A172 (cell line): ENCODE measurements around the gene CHP2. TPM values are rescaled to one million over a fixed set of nuclear protein-coding genes. Genes with fewer than 3 reads are reported as not detected.

Experiments
- total RNA-seq: library from RNA; depleted of rRNA; stranded (reverse); fragments of >200 nt; shearing (Covaris generic); gene quantifications from 2 replicates; pipeline ENCODE4 v1.2.3, GENCODE V29; 2014; rRNA removed

The CHP2 gene
- total RNA-seq, 1 experiment from 2014 or later: not detected

Other genes starting within 250 kb of the CHP2 start
- gene GGA2, start 244.5 kb upstream of the CHP2 start, total RNA-seq: 19.9 and 37.4 TPM in 2 replicates
- 30.8 and 33.1 TPM in 2 replicates for gene EARS2, start 197.7 kb upstream of the CHP2 start, total RNA-seq
- 153 and 157 TPM in 2 replicates for gene UBFD1, start 197.3 kb upstream of the CHP2 start, total RNA-seq
- 254 and 325 TPM in 2 replicates for gene NDUFAB1, start 158.7 kb upstream of the CHP2 start, total RNA-seq
- gene PALB2, start 113.7 kb upstream of the CHP2 start, total RNA-seq: 15.0 and 20.1 TPM in 2 replicates
- 51.3 and 82.6 TPM in 2 replicates for gene DCTN5, start 113.6 kb upstream of the CHP2 start, total RNA-seq
- gene PLK1, start 76.1 kb upstream of the CHP2 start, total RNA-seq: 56.0 and 62.7 TPM in 2 replicates
- not detected in 2 replicates for gene ERN2, start 41.8 kb upstream of the CHP2 start, total RNA-seq
- not detected in 2 replicates for gene PRKCB, start 81.0 kb downstream of the CHP2 start, total RNA-seq